ENCODE results near the gene ZCCHC10.
"Not testable (repeated sequence)": the region's sequence is repeated elsewhere in the genome, so short reads cannot be mapped to it uniquely, and the experiment has no call there.

ZCCHC10 gene

DNA sequence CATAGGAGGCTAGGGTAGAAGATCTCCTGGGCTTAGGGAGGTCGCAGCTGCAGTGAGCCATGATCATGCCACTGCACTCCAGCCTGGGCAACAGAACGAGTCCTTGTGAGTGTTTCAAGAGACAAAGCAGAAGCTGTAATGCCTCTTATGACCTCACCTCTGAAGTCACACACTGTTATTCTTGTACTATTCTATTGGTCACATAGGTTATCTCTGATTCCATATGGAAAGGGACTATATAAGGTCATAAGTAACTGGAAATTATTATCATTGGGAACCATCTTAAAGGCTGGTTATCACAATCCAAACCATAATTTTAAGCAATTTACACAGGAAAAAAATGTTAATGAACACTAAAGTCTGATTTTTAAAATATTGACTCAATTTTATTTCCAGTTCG lies 45.1 kb downstream of the ZCCHC10 start:
- FAIRE-seq (no peak), DNase-seq (ENCODE audit: insufficient read length, low spot score) (no peak)

DNA sequence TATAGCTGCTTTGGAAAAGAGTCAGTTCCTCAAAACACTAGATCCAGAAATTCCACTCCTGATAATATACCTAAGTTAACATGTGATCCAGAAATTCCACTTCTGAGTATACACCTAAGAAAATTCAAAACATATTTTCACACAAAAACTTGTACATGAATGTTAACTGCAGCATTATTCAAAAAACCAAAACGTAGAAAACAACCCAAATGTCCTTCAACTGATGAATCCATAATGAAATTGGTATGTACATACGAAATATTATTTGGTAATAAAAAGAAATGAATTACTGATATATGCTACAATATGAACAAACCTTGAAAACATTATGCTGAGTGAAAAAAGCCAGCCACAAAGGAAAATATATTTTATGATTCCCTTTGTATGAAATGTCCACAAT lies 46.4 kb downstream of the ZCCHC10 start:
- no peak for FAIRE-seq
- DNase-seq (ENCODE audit: insufficient read length, low spot score) = no peak

DNA sequence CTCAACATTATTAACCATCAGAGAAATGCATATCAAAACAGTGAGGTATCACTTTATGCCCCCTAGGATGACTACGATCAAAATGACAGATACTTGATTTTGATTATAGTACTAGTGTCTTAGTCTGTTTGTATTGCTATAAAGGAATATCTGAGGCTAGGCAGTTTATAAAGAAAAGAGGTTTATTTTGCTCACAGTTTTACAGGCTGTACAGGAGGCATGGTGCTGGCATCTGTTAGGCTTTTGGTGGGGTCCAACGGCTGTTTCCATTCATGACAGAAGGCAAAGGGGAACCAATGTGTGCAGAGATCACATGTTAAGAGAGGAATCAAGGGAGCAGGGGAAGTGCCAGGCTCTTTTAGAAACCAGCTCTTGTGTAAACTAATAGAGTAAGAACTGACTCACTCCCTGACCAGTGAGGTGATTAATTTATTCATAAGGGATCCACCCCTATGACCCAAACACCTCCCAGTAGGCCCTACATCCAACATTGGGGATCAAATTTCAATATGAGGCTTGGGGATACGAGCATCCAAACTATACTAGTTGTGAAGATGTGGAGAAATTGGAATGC lies 46.9 kb downstream of the ZCCHC10 start:
- DNase-seq (ENCODE audit: insufficient read length, low spot score) (no peak), FAIRE-seq (no peak)

DNA sequence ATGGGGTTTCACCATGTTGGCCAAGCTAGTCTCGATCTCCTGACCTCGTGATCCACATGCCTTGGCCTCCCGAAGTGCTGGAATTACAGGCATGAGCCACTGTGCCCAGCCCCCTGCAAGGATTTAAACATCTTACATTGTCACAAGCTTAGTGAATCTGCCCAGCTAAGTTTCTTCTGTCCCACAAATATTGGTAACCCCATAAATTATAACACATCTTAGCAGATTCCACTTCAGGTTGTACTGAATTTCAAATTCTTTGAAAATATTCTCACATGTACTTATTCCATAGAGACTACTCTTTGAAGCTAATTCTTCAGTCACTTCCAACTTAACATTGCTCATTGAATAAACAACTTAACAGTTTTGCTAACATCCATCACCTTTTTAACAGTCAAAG lies 49.5 kb downstream of the ZCCHC10 start:
- DNase-seq (ENCODE audit: insufficient read length, low spot score) (no peak), FAIRE-seq (no peak)

DNA sequence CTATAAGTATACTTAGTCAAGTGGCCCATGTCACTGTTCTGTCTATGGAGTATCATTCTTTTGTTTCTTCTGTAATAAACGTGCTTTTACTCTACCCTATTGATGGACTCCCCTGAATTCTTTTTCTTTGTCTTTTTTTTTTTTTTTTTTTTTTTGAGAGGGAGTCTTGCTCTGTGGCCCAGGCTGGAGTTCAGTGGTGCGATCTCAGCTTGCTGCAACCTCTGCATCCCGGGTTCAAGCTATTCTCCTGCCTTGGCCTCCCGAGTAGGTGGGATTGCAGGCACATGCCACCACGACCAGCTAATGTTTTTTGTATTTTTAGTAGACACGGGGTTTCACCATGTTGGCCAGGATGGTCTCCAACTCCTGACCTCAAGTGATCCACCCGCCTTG lies 53.9 kb downstream of the ZCCHC10 start:
- not testable (repeated sequence) for DNase-seq (ENCODE audit: insufficient read length, low spot score); FAIRE-seq

DNA sequence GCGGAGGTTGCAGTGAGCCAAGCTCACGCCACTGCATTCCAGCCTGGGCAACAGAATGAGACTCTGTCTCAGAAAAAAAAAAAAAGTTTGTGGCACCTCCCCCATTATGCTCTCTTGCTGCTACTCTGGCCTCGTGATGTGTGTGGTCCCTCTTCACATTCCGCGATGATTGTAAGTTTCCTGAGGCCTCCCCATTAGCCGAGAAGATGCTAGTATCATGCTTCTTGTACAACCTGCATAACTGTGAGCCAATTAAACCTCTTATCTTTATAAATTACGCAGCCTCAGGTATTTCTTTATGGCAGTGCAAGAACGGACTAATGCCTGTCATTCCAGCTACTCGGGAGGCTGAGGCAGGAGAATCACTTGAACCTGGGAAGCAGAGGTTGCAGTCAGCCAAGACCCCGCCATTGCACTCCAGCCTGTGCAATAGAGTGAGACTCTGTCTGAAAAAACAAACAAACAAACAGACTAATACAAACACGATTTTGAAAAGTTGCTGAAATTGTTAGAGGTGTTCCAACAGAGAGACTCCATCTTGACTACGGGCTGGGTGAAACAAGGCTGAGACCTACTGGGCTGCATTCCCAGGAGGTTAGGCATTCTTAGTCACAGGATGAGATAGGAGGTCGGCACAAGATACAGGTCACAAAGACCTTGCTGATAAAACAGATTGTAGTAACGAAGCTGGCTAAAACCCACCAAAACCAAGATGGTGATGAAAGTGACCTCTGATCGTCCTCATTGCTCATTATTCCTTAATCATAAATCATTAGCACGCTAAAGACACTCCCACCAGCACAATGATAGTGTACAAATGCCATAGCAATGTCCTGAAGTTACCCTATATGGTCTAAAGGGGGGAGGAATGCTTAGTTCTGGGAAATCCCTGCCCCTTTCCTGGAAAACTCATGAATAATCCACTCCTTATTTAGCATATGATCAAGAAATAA lies 54.6 kb downstream of the ZCCHC10 start:
- no peak for FAIRE-seq
- DNase-seq (ENCODE audit: insufficient read length, low spot score) = no peak

DNA sequence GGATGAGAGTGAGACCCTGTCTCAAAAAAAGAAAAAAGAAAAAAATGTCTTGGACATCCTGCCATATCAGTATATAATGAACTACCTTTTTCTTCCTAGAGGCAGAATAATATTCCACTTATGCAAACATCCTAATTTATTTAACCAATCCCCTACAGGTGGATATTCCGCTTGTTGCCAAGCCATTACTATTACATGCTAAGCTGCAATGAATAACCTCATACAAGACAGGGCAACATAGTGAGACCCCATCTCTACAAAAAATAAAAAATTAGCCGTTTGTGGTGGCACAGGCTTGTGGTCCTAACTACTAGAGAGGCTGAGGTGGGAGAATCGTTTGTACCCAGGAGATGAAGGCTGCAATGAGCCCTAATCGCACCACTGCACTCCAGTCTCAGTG lies 61.2 kb downstream of the ZCCHC10 start:
- no peak for FAIRE-seq
- DNase-seq (ENCODE audit: insufficient read length, low spot score) = no peak

DNA sequence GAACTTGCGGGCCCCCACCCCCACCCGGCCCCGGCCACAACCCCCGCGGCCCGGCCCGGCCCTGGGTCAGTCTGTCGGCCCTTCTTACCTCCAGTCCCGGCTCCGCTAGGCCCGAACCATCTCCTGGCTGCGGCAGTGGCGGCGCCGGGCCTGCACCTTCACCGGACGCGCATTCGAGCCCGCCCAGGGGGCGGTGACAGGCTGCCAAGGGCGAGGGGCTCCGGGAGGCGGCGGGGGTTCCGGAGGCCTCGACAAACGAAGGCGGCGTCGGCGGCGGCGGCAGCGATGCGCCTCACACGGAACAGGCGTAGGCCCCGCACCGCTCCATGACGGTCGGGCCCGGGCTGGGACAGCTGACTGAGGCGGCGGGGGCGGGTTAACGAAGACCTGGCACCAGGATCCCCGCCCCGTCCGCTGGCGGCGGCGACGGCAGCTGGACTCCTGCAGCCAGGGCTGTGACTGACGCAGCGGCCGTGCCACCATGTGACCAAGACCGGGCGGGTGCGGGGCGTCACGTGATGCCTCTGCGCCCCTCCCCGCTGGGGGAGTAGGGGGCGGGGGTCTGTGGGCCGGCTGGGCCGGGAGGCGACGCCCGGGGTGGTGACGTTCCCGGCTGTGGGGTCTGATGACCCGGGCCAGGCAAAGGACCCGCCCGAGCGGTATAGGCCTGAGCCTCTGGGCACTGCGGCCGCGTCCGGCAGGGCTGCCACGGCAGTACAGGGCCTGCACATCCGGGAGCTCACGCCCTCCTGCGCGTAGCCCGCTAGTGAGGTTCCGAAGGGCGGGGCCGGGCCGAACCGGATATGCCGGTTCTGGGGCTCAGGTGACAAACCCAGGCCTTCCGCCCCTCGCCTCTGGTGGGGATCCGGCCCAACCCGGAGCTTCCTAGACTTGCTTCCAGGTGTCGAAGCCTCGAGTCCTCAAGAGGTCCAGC lies 62.9 kb downstream of the ZCCHC10 start, which contains the start of gene AFF4:
Gene AFF4, minus strand, starts transcription at position 464 of the 934 bp plus-strand sequence. CDS start 26,445 bp downstream, outside the sequence.
- DNase-seq (ENCODE audit: insufficient read length, low spot score) = peak; percentile 94
- FAIRE-seq = peak; percentile 94

DNA sequence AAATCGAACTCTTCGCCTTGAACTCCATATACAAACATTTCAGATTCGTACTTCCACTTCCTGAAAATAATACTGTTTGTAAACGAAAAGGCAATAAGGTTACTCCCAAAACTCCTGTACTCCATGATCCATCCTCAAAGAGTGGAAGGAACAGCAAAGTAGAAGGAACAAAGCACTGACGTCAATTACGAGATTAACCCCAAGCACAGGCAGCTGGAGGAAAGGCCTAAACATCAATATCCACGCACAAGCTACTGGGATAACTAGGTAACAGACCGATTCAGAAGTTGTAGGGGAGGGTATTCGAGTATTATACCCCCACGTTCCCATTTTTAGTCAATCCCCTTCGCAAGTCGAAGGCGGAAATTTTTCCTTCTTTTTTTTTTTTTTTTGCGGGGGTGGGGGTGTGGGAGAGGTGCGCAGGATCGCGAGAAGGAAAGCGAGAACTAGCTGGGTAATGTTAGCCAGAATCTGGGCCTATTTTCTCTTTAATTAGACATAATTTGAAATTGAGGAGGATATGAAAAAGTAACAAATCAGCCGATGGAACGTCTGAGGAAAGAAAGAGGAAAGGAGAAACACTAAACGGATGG lies 63.8 kb downstream of the ZCCHC10 start:
- peak; percentile 35 for DNase-seq (ENCODE audit: insufficient read length, low spot score)
- FAIRE-seq = no peak

DNA sequence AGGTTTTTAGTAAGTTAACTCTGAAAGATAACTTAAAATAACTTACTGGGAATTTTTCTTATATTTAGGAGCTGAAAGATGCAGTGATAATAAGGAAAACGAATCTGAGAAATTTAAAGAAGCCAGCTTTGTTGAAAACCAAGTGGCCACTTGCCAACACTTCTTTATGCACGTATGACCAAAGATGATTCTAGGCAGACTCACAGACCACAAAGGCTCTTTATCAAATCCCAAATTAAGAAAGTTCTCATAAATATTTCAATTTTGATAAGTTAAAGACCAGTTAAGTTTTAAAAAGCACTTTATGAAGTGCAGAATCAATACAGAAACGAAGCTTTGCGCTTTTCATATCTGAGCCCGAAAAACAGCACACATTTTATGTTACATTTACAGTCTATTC lies 64.5 kb downstream of the ZCCHC10 start:
- DNase-seq (ENCODE audit: insufficient read length, low spot score) (no peak), FAIRE-seq (no peak)

DNA sequence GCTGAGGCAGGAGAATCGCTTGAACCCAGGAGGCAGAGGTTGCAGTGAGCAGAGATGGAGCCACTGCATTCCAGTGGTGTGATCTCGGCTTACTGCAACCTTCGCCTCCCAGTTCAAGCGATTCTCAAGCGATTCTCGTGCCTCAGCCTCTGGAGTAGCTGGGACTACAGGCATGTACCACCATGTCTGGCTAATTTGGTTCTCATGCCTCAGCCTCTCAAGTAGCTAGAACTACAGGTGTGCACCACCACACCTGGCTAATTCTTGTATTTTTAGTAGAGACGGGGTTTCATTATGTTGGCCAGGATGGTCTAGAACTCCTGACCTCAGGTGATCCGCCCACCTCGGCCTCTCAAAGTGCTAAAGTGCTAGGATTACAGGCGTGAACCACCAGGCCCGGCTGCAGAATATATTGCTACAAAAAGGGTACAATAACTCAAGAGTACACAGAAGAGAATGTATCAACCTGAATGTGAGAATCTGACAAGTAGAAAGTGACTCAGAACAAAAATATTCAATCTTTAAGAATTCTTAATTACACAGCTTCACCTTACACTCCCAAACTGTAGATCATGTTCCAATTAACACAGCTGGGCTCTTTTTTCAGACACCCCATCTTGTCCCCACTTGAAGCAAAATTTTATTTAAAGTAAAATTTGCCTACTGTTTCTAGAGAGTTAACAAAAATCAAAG lies 65.1 kb downstream of the ZCCHC10 start:
- DNase-seq (ENCODE audit: insufficient read length, low spot score); FAIRE-seq: not testable (repeated sequence)

DNA sequence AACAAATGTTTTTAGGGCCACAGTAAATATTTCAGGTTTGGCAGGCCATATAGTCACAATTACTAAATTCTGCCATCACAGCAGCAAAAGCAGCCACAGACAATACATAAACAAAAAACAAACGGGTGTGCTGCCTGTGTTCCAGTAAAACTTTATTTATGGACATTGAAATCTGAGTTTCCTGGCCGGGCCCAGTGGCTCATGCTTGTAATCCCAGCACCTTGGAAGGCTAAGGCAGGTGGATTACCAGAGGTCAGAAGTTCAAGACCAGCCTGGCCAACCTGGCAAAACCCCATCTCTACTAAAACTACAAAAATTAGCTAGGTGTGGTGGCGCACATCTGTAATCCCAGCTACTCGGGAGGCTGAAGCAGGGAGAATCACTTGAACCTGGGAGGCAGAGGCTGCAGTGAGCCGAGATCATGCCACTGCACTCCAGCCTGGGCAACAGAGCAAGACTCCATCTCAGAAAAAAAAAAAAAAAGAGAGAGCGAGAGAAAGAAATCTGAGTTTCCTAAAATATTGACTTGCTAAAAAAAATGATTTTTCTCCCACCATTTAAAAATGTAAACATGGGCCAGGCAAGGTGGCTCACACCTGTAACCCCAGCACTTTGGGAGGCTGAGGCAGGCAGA lies 70.1 kb downstream of the ZCCHC10 start:
- DNase-seq (ENCODE audit: insufficient read length, low spot score); FAIRE-seq: not testable (repeated sequence)

DNA sequence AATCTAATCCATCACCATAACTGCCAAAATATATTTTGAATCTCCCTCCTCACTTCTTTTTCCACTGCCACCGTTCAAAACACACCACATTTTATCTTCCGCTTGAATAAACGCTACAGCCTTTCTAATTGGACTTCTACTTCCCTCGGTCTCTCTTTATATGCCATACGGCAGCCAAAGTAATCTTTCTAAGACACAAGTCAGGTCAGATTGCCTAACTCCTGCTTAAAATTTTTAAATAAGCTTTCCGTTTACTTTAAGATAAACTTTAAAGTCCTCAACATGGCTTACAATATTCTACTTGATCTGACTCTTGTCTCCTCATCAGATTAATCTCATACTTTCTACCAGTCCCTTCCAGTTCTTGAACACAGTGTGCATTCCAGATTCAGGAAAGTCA lies 72.6 kb downstream of the ZCCHC10 start:
- no peak for FAIRE-seq
- no peak for DNase-seq (ENCODE audit: insufficient read length, low spot score)

DNA sequence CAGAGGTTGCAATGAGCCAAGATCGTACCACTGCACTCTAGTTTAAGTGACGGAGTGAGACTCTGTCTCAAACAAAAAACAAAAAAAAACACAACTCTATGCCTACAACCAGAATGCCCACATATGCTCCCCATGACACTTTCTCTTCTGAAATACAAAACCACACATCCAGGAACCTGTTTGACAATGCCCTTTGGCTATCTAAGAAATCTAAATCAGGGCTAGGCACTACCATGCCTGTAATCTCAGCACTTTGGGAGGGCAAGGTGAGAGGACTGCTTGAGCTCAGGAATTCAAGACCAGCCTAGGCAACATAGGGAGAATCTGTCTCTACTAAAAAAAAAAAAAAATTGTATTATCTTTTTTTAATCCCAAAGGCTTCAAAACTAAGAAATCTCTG lies 73.5 kb downstream of the ZCCHC10 start:
- DNase-seq (ENCODE audit: insufficient read length, low spot score) (no peak), FAIRE-seq (no peak)

DNA sequence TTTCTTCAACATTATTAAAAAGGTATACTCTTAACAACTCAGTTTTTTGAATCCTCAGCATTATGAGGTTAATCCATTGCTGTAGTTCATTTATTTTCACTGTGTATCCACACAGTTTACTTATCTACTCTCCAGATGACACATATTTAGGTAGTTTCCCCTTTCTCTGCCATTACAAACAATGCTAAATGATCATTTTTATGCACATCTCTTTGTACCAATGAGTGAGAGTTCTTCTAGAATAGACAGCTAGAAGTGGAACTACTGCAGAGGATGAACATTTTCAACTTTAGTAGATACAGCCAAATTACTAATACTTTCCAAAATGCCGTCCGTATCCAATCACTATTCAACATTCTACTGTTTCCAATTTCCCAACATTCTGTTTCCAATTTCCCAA lies 74.5 kb downstream of the ZCCHC10 start:
- no peak for DNase-seq (ENCODE audit: insufficient read length, low spot score)
- FAIRE-seq = no peak

DNA sequence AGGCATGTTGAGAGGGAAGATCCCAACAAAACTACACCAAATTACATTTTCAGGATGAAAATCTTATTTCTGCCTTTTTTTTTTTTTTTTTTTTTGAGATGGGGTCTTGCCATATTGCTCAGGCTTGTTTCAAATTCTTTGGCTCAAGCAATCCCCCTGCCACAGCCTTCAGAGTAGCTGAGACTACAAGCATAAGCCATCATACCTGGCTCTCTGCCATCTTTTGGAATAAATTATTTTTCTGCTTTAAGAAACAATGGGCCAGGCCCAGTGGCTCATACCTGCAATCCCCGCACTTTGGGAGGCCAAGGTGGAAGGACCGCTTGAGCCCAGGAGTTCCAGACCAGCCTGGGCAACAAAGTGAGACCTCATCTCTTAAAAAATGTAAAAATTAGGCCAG lies 77.2 kb downstream of the ZCCHC10 start:
- no peak for DNase-seq (ENCODE audit: insufficient read length, low spot score)
- FAIRE-seq = no peak

DNA sequence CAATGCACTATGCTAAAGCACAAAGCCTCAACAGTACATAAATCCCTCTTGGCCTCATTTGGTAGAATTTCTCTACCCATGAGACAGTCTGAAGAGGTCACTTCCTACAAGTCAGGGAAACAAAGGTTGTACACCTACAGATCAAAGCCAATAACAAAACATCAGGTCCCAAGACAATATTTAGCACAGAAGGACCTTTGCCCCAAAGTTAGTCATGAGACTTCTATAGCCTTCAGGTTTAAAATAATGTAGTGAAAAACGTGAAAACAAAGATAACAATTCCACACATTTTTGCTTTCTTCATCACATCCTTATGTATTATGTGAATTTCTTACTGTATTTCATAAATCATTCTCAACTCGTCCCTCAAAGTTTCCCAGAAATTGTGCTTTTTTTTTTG lies 78.7 kb downstream of the ZCCHC10 start:
- FAIRE-seq (no peak), DNase-seq (ENCODE audit: insufficient read length, low spot score) (no peak)
